Stimulated activated CD8-positive, alpha-beta memory T cell treated with anti-CD3 and anti-CD28 coated beads, Interleukin-4, amount 100 ng/mL, for 1 hour (primary cell): Measurements from ENCODE around the gene ZNF841.
"Not testable (repeated sequence)": the region's sequence is repeated elsewhere in the genome, so short reads cannot be mapped to it uniquely, and the experiment has no call there.

Source experiments
- DNase-seq, 2 donors: peaks; one replicate each; pipeline ENCODE4 v3.0.0-alpha.2; 2020; ENCODE audit warnings: low read depth in 2 of 2, low spot score in 1 of 2

The ZNF841 gene

GRCh38 chr19:52069653-52070052 is 25.9 kb downstream of the ZNF841 start:
- no peak for DNase-seq

- DNase-seq = no peak
These were observed 29.2 kb downstream of the ZNF841 start for GRCh38 chr19:52066258-52066863.

- no peak for DNase-seq
These were observed 30.2 kb downstream of the ZNF841 start for GRCh38 chr19:52065399-52065798.

DNA sequence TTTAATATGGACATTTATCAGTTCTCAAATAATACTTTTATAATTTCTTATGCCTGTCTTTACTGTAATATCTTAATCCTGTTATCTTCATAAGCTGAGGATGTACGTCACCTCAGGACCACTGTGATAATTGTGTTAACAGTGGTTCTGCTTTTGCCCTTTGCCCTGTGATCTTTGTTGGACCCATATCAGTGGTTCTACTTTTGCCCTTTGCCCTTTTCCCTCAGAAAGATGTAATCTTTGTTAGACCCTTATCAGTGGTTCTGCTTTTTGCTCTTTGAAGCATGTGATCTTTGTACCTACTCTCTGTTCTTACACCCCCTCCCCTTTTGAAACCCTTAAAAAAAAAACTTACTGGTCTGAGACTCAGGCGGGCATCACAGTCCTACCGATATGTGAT is 39.1 kb downstream of the ZNF841 start:
- DNase-seq = not testable (repeated sequence)

GRCh38 chr19:52051736-52052135 is 43.8 kb downstream of the ZNF841 start:
- DNase-seq = not testable (repeated sequence)

DNA sequence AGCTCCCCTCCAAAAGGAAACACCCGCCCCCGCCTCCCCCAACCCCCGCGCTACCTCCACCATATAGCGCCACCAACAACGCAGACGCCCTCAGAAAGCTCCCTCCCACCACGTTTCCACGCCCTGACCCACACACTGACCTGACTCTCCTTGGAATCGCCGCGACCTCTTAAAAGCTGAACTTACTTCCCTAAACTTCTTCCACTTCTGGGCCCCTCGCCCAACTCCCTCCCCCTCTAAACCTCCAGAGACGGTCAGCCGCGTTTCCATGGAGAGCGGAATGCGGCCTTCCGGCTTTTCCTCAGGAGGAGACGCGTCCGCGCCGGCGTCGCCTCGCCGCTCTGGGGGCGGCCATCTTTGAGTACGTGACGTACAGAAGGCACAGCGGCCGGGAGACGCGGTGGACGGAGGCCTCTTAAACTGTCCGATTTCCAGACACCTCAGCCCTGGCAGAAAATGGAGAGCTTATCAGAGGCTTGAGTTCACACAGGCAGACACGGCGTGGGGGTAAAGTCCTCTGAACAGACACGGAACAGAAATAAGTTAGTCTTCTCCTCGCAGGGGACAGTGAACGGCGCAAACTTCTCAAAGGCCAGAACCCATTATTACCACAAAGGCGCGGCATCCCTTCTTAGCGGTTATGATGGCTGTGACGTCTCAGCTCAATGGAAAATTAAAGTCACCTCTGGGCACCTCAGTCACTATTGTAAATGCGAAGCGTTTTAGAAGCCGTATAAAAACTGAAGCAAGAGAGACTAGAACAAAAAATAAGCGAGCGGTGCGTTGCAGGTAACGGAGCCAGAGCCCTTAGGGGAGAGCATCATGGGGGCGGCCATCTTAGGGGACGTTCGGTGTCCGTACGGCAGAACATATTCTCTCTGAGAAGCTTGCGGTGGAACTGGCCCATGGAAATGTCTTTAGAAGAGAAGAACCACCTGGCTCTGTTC is 46.7 kb downstream of the ZNF841 start, which contains the start of gene ZNF432:
ZNF432 (minus strand) TSS at position 284 of the 947 bp plus-strand sequence. CDS start 1,970 bp downstream, outside the sequence.
- peak; percentile 63 to 68 for DNase-seq

DNA sequence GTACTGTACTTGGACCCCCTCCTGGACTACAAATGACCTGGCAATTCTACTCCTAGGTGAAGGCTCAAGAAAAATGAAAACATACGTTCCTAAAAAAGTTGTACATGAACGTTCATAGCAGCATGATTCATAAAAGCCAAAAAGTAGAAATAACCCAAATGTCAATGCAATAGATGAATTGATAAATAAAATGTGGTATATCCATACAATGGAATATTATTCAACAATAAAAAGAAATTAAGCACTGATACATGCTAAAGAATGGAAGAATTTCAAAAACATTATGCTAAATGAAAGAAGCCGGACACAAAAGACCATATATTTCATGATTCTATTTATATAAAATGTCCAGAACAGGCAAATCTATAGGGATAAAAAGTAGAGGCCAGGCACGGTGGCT is 56.4 kb downstream of the ZNF841 start:
- no peak for DNase-seq

DNA sequence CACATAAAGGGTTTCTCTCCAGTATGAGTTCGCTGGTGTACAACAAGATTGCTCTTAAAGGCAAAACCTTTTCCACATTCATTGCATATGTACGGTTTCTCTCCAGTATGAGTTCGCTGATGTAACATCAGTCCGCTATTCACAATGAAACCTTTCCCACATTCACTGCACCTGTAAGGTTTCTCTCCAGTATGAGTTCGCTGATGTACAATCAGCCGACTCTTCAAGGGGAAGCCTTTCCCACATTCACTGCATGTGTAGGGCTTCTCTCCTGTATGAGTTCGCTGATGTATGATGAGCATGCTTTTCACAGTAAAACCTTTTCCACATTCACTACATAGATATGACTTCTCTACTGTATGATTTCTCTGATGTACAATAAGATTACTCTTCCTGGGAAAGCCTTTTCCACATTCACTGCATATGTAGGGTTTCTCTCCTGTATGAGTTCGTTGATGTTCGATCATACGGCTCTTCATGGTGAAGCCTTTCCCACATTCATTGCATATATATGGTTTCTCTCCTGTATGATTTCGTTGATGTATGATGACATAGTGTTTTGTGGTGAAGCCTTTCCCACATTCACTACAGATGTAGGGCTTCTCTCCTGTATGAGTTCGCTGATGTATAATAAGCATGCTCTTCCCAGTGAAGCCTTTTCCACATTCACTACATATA is 61.4 kb downstream of the ZNF841 start:
- no peak for DNase-seq

DNA sequence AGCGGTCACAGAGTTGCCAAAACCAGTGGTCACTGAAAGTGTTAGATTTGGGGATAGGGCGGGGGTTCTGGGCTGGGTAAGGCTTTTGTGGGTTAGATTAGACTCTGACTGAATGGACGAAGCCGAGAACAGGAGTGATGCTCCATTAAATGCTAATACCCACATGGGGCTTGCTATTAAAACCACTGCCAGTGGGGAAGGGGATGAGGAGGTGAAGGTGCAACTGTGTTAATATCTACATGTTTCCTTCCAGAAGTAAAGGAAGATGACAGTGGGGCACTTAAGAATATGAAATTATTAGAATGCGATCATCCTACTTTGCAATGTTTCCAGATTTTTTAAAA is 66.8 kb downstream of the ZNF841 start:
- no peak for DNase-seq

DNA sequence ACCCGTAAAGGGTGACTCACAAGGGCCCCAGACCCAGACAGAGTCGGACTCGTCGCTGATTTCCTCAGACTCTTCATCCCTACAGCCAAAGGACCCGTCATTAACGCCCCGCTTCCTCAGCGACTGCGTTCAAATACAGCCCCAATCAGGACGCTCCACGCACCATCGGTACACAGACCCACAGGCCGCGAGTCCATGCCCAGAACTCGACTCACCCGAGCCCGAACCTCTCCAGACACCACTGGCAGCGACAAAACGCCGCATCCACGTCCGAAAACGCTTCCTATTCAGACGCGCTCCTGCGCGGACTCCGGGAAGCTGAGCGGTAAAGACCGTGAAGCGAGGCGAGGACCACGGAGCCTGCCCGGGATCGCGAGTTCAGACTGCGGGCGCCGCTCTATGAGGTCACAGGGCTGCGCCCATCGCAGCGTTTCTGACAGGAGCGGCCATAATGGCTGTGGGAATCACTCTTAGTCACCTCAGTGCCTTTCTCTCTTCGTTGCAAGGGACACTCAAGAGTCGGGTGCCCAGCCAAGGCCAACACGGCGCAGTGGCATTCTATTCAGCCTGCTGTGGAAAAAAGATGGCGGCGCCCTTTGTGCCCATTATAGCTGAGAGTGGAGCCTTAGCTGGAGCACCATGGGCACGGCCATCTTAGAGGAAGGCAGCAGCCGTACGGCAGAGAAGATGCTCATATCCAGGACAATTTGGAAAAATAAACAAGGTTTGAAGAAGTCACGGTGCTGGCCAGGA is 67.4 kb downstream of the ZNF841 start, which contains the start of gene ZNF614:
ZNF614 (minus strand) TSS at position 353 of the 753 bp plus-strand sequence. CDS start 2,634 bp downstream, outside the sequence.
- peak; percentile 71 to 72 for DNase-seq

DNA sequence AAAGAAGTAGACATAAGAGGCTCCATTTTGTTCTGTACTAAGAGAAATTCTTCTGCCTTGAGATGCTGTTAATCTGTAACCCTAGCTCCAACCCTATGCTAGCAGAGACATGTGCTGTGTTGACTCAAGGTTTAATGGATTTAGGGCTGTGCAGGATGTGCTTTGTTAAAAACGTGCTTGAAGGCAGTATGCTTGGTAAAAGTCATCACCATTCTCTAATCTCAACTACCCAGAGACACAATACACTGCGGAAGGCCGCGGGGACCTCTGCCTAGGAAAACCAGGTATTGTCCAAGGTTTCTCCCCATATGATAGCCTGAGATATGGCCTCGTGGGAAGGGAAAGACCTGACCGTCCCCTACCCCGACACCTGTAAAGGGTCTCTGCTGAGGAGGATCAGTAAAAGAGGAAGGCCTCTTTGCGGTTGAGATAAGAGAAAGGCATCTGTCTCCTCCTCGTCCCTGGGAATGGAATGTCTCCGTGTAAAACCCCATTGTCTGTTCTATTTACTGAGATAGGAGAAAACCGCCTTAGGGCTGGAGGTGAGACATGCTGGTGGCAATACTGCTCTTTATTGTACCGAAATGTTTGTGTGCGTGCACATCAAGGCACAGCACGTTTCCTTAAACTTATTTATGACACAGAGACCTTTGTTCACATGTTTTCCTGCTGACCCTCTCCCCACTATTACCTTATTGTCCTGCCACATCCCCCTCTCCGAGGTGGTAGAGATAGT is 69.1 kb downstream of the ZNF841 start:
- not testable (repeated sequence) for DNase-seq

DNA sequence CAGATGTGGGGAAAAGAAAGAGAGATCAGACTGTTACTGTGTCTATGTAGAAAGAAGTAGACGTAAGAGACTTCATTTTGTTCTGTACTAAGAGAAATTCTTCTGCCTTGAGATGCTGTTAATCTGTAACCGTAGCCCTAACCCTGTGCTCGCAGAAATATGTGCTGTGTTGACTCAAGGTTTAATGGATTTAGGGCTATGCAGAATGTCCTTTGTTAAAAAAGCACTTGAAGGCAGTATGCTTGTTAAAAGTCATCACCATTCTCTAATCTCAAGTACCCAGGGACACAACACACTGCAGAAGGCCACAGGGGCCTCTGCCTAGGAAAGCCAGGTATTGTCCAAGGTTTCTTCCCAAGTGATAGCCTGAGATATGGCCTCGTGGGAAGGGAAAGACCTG is 71.1 kb downstream of the ZNF841 start:
- not testable (repeated sequence) for DNase-seq

DNA sequence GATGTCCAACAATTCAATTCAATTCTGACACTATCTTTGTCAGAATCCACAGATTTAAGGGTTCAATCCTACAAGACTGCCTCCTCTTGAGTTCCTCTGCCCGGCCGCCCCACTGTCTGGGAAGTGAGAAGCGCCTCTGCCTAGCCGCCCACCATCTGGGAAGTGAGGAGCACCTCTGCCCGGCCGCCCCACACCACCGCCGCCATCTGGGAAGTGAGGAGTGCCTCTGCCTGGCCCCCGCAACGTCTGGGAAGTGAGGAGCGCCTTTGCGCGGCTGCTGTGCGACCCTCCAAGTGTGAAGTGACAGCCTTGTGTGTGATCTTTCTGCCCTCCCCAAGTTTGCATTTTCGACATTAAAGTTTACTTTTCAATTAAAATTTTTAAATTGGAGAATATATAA is 73.4 kb downstream of the ZNF841 start:
- no peak for DNase-seq

DNA sequence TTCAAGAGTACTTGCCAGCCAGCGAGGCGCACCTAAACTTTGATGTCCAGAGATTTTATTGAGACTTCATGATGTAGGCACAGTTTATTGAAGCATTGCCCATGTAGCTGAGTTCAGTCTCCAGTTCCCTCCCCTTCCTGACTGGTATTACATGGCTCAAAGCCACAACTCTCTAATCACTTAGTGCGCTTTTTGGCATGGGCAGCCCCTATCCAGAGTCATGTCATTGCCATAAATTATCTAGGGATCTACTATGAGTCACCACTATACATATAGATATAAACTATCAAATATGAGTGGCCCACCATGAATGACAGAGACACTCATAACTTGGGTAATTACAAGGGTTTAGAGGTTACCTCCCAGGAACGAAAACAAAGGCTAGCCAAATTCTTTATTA is 75.1 kb downstream of the ZNF841 start:
- no peak for DNase-seq
